Naive thymus-derived CD4-positive, alpha-beta T cell (primary cell): ENCODE data around the gene CCDC69. TPM values are rescaled to one million over a fixed set of nuclear protein-coding genes. Genes with fewer than 3 reads are reported as not detected.

ENCODE experiments used
- ATAC-seq: fragments of 150-1000 bp; cut with Tn5 transposase; 2 replicates; pipeline ENCODE4 v1.10.0; 2021; ENCODE audit warnings: mild to moderate bottlenecking, moderate library complexity
- CTCF ChIA-PET: fragments of 350-600 bp; sonication (Branson Sonifier 250); formaldehyde crosslinking; loops from one replicate; lab custom pipeline; 2021; ENCODE audit warnings: antibody characterized with exemption; lab: Charles Lee
- POLR2A ChIA-PET: fragments of 350-600 bp; sonication (Branson Sonifier 250); formaldehyde crosslinking; loops from one replicate; lab custom pipeline; 2021; ENCODE audit warnings: antibody characterized with exemption, inconsistent platforms; lab: Charles Lee
- DNase-seq, 9 donors: peaks; one replicate each; pipeline versions ENCODE4 v3.0.0 to v3.0.0-alpha.2; 2020 to 2022; ENCODE audit warnings: mixed read lengths in 1 of 9
- H3K27ac ChIP-seq: one replicate; pipeline ENCODE4 v1.7.0; 2013; ENCODE audit warnings: mild to moderate bottlenecking, low read depth, low read length, moderate library complexity
- H3K27me3 ChIP-seq, 2 donors: one replicate each; pipeline ENCODE4 v1.7.0; 2013; ENCODE audit warnings: low read length in 2 of 2, mild to moderate bottlenecking in 2 of 2, moderate library complexity in 2 of 2; ENCODE audit not compliant: control insufficient read depth in 2 of 2, insufficient read depth in 2 of 2
- H3K36me3 ChIP-seq, 3 experiments: 1 replicate in 2 of 3; 2 replicates in 1 of 3; pipeline ENCODE4 v1.7.0; 2013; ENCODE audit warnings: low read length in 3 of 3, mild to moderate bottlenecking in 3 of 3, moderate library complexity in 1 of 3; ENCODE audit not compliant: insufficient read depth in 3 of 3, control insufficient read depth in 2 of 3
- H3K4me1 ChIP-seq, 2 donors: one replicate each; pipeline ENCODE4 v1.7.0; 2013; ENCODE audit warnings: low read length in 2 of 2, mild to moderate bottlenecking in 2 of 2, moderate library complexity in 1 of 2; ENCODE audit not compliant: control insufficient read depth in 2 of 2, insufficient read depth in 2 of 2
- H3K4me3 ChIP-seq: 2 replicates; pipeline ENCODE4 v1.7.0; 2013; ENCODE audit warnings: mild to moderate bottlenecking, low read length
- H3K9me3 ChIP-seq, 3 experiments: 1 replicate in 2 of 3; 2 replicates in 1 of 3; pipeline ENCODE4 v1.7.0; 2013; ENCODE audit warnings: low read length in 3 of 3; ENCODE audit not compliant: control insufficient read depth in 2 of 3
- H3K27ac Mint-ChIP-seq, 9 donors: one replicate each; pipeline ENCODE4 v1.8.0; 2020 to 2022; ENCODE audit warnings: mixed read lengths in 9 of 9, mild to moderate bottlenecking in 8 of 9, moderate library complexity in 5 of 9, inconsistent platforms in 2 of 9
- H3K27me3 Mint-ChIP-seq, 5 donors: one replicate each; pipeline ENCODE4 v1.8.0; 2021 to 2022; ENCODE audit warnings: mixed read lengths in 5 of 5, mild to moderate bottlenecking in 1 of 5
- H3K36me3 Mint-ChIP-seq, 5 donors: one replicate each; pipeline ENCODE4 v1.8.0; 2020 to 2022; ENCODE audit warnings: mixed read lengths in 5 of 5, mild to moderate bottlenecking in 3 of 5, inconsistent platforms in 1 of 5
- H3K4me1 Mint-ChIP-seq, 7 donors: one replicate each; pipeline ENCODE4 v1.8.0; 2020 to 2022; ENCODE audit warnings: mixed read lengths in 7 of 7, mild to moderate bottlenecking in 3 of 7, inconsistent platforms in 1 of 7
- H3K4me3 Mint-ChIP-seq, 10 donors: one replicate each; pipeline ENCODE4 v1.8.0; 2020 to 2022; ENCODE audit warnings: mild to moderate bottlenecking in 10 of 10, mixed read lengths in 10 of 10, moderate library complexity in 6 of 10, inconsistent platforms in 2 of 10
- H3K9me3 Mint-ChIP-seq, 11 donors: one replicate each; pipeline ENCODE4 v1.8.0; 2020 to 2022; ENCODE audit warnings: mixed read lengths in 11 of 11, mild to moderate bottlenecking in 4 of 11, inconsistent platforms in 1 of 11, moderate library complexity in 1 of 11
- intact Hi-C, 2 donors: fragments of 100-400 bp; cut with micrococcal nuclease; formaldehyde crosslinking; loops; one replicate each; pipeline ENCODE4 v1.15.1; 2023
- polyA plus RNA-seq, 2 donors: library from polyadenylated mRNA; unstranded; fragments of 300-500 nt; fragmentation: Illumina TruSeq; gene quantifications; one replicate each; pipeline ENCODE4 v1.2.3, GENCODE V29; 2021
- total RNA-seq, 6 experiments: library from RNA in 5 of 6; stranded (reverse) in 5 of 6; gene quantifications; 1 replicate in 5 of 6; 2 replicates in 1 of 6; pipeline ENCODE4 v1.2.3 and lab custom pipeline; 2021 to 2026

The CCDC69 gene
- total and polyA plus RNA-seq, 7 experiments from 2014 or later, result 63.6 to 112 (median 94.1) TPM

- H3K4me1 ChIP-seq, result peaks cover 21 to 50% of the 10 kb centered on the region in 2 donors
- Mint-ChIP-seq H3K27ac (peak overlapping the region in 8 of 9 donors; percentile 53 to 99 (median 84)), H3K36me3 (peaks cover 37 to 85% (median 68%) of the 10 kb centered on the region in 5 donors), H3K4me3 (no peak overlapping the region), H3K4me1 (peaks cover 65 to 98% (median 85%) of the 10 kb centered on the region in 7 donors), H3K27me3 (no peaks in the 10 kb centered on the region), H3K9me3 (no peaks in the 10 kb centered on the region)
- no peak for ATAC-seq
- peak overlapping the region; percentile 37 for H3K27ac ChIP-seq
- ChIA-PET POLR2A (interaction anchor here (0.7 to 31.2 kb wide), 3 partner anchors 8 to 107 kb away, joined by 3 to 760 read pairs (median 3); partner anchors contain the start of gene ANXA6), CTCF (interaction anchor here (1.1 to 4.9 kb wide), 4 partner anchors 8 to 31 kb away, joined by 3 to 27 read pairs (median 8); no protein-coding TSS in a partner anchor)
- DNase-seq, result no peak
- intact Hi-C loops, result no loop called here
- H3K9me3 ChIP-seq, result no peaks in the 10 kb centered on the region
- H3K36me3 ChIP-seq, result peaks cover 48 to 100% (median 90%) of the 10 kb centered on the region in 3 experiments
- no peaks in the 10 kb centered on the region for H3K27me3 ChIP-seq
- H3K4me3 ChIP-seq, result no peak overlapping the region
These were observed 89.7 kb downstream of the CCDC69 start for GRCh38 chr5:151134228-151134627.

- ChIA-PET CTCF (interaction anchor here (1.1 to 13.8 kb wide), 3 partner anchors 11 to 34 kb away, joined by 5 to 403 read pairs (median 86); no protein-coding TSS in a partner anchor), POLR2A (interaction anchor here (31.2 kb wide), 1 partner anchor 22 kb away, joined by 760 read pairs; the partner anchor contains the start of gene ANXA6)
- peak overlapping the region in 8 of 9 donors; percentile 76 to 99 (median 90) for H3K27ac Mint-ChIP-seq
- intact Hi-C loops, result no loop called here
- H3K4me1 ChIP-seq, result peaks cover 8 to 38% of the 10 kb centered on the region in 2 donors
- H3K27me3 Mint-ChIP-seq, result no peaks in the 10 kb centered on the region
- H3K36me3 Mint-ChIP-seq, result peaks cover 31 to 82% (median 55%) of the 10 kb centered on the region in 5 donors
- no peaks in the 10 kb centered on the region for H3K9me3 ChIP-seq
- H3K9me3 Mint-ChIP-seq, result no peaks in the 10 kb centered on the region
- peak overlapping the region; percentile 59 for H3K27ac ChIP-seq
- no peak for DNase-seq
- no peaks in the 10 kb centered on the region for H3K27me3 ChIP-seq
- peaks cover 41 to 100% (median 92%) of the 10 kb centered on the region in 3 experiments for H3K36me3 ChIP-seq
- peak; percentile 85 for ATAC-seq
- H3K4me3 ChIP-seq, result no peak overlapping the region
- H3K4me3 Mint-ChIP-seq, result peak overlapping the region in 1 of 10 donors; percentile 5
- H3K4me1 Mint-ChIP-seq, result peaks cover 54 to 98% (median 77%) of the 10 kb centered on the region in 7 donors
These were observed 90.9 kb downstream of the CCDC69 start for GRCh38 chr5:151132963-151133362.

Other genes starting within 250 kb of the CCDC69 start
- 1 to 10 TPM in 1 of 5 experiments, under 1 TPM in 1, not detected in 3; 0.98 to 1.1 TPM for gene GPX3, start 203.5 kb downstream of the CCDC69 start, total RNA-seq
- gene GPX3, start 203.5 kb downstream of the CCDC69 start, polyA plus RNA-seq, result 1 to 10 TPM in 1 of 2 donors, not detected in 1; 1.2 TPM
- gene TNIP1, start 143.1 kb downstream of the CCDC69 start, total RNA-seq, result 100 to 1,000 TPM; 124 to 234 (median 131) TPM
- gene TNIP1, start 143.1 kb downstream of the CCDC69 start, polyA plus RNA-seq, result 10 to 100 TPM; 28.9 to 45.2 TPM
- gene ANXA6, start 66.3 kb downstream of the CCDC69 start, total RNA-seq, result 100 to 1,000 TPM; 212 to 512 (median 272) TPM
- gene ANXA6, start 66.3 kb downstream of the CCDC69 start, polyA plus RNA-seq, result 100 to 1,000 TPM; 272 to 295 TPM
- gene GM2A, start 29.1 kb upstream of the CCDC69 start, total RNA-seq, result 10 to 100 TPM; 11.1 to 45.6 (median 16.9) TPM
- gene GM2A, start 29.1 kb upstream of the CCDC69 start, polyA plus RNA-seq, result 1 to 10 TPM; 5.0 to 5.4 TPM
- not detected for gene SLC36A3, start 79.7 kb upstream of the CCDC69 start, total RNA-seq
- gene SLC36A3, start 79.7 kb upstream of the CCDC69 start, polyA plus RNA-seq, result not detected
- gene SLC36A2, start 123.5 kb upstream of the CCDC69 start, total RNA-seq, result not detected
- not detected for gene SLC36A2, start 123.5 kb upstream of the CCDC69 start, polyA plus RNA-seq
- 10 to 100 TPM in 1 of 5 experiments, 1 to 10 TPM in 4; 4.6 to 16.6 (median 7.1) TPM for gene SLC36A1, start 223.5 kb upstream of the CCDC69 start, total RNA-seq
- under 1 TPM; 0.45 to 0.95 TPM for gene SLC36A1, start 223.5 kb upstream of the CCDC69 start, polyA plus RNA-seq